ENCODE measurements around the gene SRM.

SRM gene

GRCh38 chr1:11012260-11013159 is 47.3 kb downstream of the SRM start, which contains the start of gene TARDBP:
TARDBP (plus strand) TSS chr1:11012654; CDS start chr1:11013728, 1,074 bp downstream.
- DNase-seq = peak; percentile 89
